Measurements from ENCODE around the gene MAGI1. TPM values are rescaled to one million over a fixed set of nuclear protein-coding genes. Genes with fewer than 3 reads are reported as not detected.

MAGI1 gene
- total and polyA plus RNA-seq, 10 donors = 3.5 to 104 (median 62.3) TPM

DNA sequence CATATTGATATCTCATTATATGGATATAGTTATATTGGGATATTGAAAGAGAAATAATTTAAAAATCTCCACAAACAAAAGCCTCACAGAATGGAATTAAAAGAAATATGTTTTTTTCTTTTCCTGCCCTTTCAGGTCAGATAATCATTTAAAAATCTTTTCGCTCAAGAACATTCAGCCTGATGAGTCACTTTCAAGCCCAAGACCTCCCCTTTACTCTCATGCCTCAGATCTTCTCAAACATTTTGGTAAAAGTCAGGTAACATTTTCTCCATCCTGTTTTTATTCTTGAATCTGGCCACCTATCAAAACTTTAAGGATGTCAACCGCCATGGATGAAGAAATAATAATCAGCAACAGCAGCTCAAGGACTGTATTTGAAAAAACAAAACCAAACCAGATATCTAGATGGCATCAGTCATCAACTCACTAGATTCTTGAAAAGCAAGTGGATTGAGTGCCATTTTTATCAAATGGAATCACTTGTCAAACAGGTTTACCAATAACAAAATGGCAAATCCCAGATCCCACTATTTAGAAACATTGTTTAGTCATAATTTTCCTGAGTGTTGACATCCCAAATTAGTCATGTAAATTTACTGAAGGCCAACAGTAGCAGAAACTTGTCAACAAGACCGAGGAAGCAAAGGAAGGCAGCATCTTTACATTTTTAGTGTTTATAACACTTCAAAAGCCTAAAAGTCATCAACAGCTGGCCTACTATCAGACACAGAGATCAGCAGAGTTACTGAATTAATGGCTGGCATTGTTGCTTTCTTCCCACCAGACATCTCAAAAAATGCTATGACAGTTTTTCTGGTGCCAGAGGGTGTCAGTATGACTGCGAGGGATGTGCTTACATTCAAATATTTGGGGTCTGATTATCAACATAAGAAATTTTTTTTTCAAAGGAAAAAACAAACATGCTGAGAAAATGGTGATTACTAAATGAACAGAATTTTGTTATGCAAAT is 444.7 kb downstream of the MAGI1 start:
- Histone ChIP-seq H3K9me3 (no peaks in the 10 kb centered on the region), H3K4me1 (peaks cover 0 to 23% (median 5%) of the 10 kb centered on the region in 6 donors), H3K4me3 (no peak overlapping the region), H3K36me3 (no peaks in the 10 kb centered on the region), H3K27me3 (replicated peaks in 1 of 7) (peaks cover 0 to 26% (median 0%) of the 10 kb centered on the region in 7 donors), H3K27ac (no peak overlapping the region)
- TF ChIP-seq POLR2AphosphoS5 (IDR thresholded peaks at IDR 0.05) = no peak
- no peak for TF ChIP-seq POLR2A (IDR thresholded peaks at IDR 0.05)
- TF ChIP-seq, protein P1, sequence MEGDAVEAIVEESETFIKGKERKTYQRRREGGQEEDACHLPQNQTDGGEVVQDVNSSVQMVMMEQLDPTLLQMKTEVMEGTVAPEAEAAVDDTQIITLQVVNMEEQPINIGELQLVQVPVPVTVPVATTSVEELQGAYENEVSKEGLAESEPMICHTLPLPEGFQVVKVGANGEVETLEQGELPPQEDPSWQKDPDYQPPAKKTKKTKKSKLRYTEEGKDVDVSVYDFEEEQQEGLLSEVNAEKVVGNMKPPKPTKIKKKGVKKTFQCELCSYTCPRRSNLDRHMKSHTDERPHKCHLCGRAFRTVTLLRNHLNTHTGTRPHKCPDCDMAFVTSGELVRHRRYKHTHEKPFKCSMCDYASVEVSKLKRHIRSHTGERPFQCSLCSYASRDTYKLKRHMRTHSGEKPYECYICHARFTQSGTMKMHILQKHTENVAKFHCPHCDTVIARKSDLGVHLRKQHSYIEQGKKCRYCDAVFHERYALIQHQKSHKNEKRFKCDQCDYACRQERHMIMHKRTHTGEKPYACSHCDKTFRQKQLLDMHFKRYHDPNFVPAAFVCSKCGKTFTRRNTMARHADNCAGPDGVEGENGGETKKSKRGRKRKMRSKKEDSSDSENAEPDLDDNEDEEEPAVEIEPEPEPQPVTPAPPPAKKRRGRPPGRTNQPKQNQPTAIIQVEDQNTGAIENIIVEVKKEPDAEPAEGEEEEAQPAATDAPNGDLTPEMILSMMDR (IDR thresholded peaks at IDR 0.05 in 8 of 11, conservative IDR thresholded peaks at IDR 0.05 in 3 of 11) = no peak
- intact Hi-C loops (cut with DNase I; ENCODE audit: low total_unique reads) = no loop called here
- DNase-seq = no peak
- 80 to 88% (median 84%) methylated on average over 4 of the region's 4 CpGs for WGBS, 5 donors

DNA sequence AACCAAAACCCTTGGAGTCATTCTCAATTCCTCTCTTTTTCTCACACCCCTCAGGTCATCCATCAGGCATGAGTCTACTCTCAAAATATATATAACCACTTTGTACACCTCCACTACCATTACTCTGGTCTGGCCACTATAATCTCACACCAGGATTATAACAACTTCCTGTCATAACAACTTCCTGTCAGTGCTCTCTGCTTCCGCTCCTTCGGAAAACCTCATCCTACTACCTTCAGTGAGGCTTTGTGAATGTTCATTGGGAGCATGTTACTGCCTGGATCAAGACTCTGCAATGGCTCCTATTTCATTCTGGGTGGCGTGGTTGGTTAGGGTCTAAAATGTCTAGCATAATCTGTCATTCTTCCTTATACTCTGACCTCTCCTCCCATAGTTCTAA is 447.4 kb downstream of the MAGI1 start:
- H3K4me1 ChIP-seq = peaks cover 0 to 4% (median 0%) of the 10 kb centered on the region in 6 donors
- no peak overlapping the region for H3K4me3 ChIP-seq
- H3K27ac ChIP-seq = no peak overlapping the region
- TF ChIP-seq, protein P1 (IDR thresholded peaks at IDR 0.05 in 8 of 11, conservative IDR thresholded peaks at IDR 0.05 in 3 of 11) = no peak
- TF ChIP-seq POLR2A (IDR thresholded peaks at IDR 0.05) = no peak
- no peak for TF ChIP-seq POLR2AphosphoS5 (IDR thresholded peaks at IDR 0.05)
- H3K27me3 ChIP-seq (replicated peaks in 1 of 7) = peaks cover 0 to 4% (median 0%) of the 10 kb centered on the region in 7 donors
- H3K9me3 ChIP-seq = no peaks in the 10 kb centered on the region
- intact Hi-C loops (cut with DNase I; ENCODE audit: low total_unique reads) = no loop called here
- H3K36me3 ChIP-seq = no peaks in the 10 kb centered on the region
- 79 to 88% (median 81%) methylated on average over 3 of the region's 3 CpGs for WGBS, 5 donors
- DNase-seq = no peak

DNA sequence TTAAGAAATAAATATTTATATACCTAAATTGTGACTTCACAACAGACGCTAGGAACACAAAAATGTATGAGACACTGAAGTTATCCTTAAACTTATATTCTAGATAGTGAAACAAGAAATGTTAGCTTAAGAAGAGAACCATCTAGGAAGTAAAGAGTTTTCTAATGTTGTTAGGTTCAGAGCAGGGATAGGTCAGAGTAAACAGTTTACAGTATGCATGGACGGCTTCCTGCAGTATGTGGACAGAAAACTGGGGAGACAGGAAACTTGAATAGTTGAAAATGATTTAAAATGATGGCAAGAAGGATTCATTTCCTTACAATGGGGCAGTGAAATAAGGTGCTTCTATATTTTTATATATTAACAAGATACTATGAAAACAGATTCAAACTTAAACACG is 449.8 kb downstream of the MAGI1 start:
- TF ChIP-seq POLR2A (IDR thresholded peaks at IDR 0.05) (no peak), POLR2AphosphoS5 (IDR thresholded peaks at IDR 0.05) (no peak)
- TF ChIP-seq, protein P1 (IDR thresholded peaks at IDR 0.05 in 8 of 11, conservative IDR thresholded peaks at IDR 0.05 in 3 of 11) = no peak

More for the DNA sequence above, 449.8 kb downstream of the MAGI1 start:
- Histone ChIP-seq H3K27ac (no peak overlapping the region), H3K9me3 (no peaks in the 10 kb centered on the region), H3K4me3 (no peak overlapping the region), H3K27me3 (replicated peaks in 1 of 7) (no peaks in the 10 kb centered on the region), H3K36me3 (no peaks in the 10 kb centered on the region), H3K4me1 (peaks cover 0 to 3% (median 0%) of the 10 kb centered on the region in 6 donors)
- no peak for DNase-seq
- intact Hi-C loops (cut with DNase I; ENCODE audit: low total_unique reads) = no loop called here
- 79 to 91% (median 89%) methylated on average over 3 of the region's 3 CpGs for WGBS, 5 donors
